Heart right ventricle (tissue), 16 donors: ENCODE results near the gene MAP1S. TPM values are rescaled to one million over a fixed set of nuclear protein-coding genes. Genes with fewer than 3 reads are reported as not detected.

Source experiments
- ATAC-seq, 8 donors: fragments of 200-7000 bp; cut with Tn5 transposase; one replicate each; pipeline ENCODE4 v1.9.1; 2020; ENCODE audit warnings: mild to moderate bottlenecking in 8 of 8, moderate library complexity in 8 of 8, moderate number of reproducible peaks in 1 of 8
- DNase-seq, 2 donors: peaks; one replicate each; pipeline ENCODE4 v3.0.0-alpha.2; 2020
- H3K27ac ChIP-seq, 10 donors: fragments of 200-600 bp; sonication (generic) in 2 of 10; one replicate each; pipeline versions ENCODE4 v1.5.0 to v1.8.0; 2020 to 2022; ENCODE audit warnings: mild to moderate bottlenecking in 3 of 10
- H3K27me3 ChIP-seq, 7 donors: fragments of 200-600 bp; one replicate each; pipeline ENCODE4 v1.8.0; 2021 to 2022; ENCODE audit warnings: mild to moderate bottlenecking in 2 of 7
- H3K36me3 ChIP-seq, 9 donors: fragments of 200-600 bp; sonication (generic) in 1 of 9; one replicate each; pipeline versions ENCODE4 v1.5.0 to v1.8.0; 2020 to 2022; ENCODE audit warnings: mild to moderate bottlenecking in 2 of 9
- H3K4me1 ChIP-seq, 9 donors: fragments of 200-600 bp; sonication (generic) in 1 of 9; one replicate each; pipeline versions ENCODE4 v1.5.0 to v1.8.0; 2020 to 2022; ENCODE audit warnings: mild to moderate bottlenecking in 4 of 9
- H3K4me3 ChIP-seq, 10 donors: fragments of 200-600 bp; sonication (generic) in 2 of 10; one replicate each; pipeline versions ENCODE4 v1.5.0 to v1.8.0; 2020 to 2022; ENCODE audit warnings: mild to moderate bottlenecking in 7 of 10, moderate library complexity in 2 of 10
- H3K9me3 ChIP-seq, 11 donors: fragments of 200-600 bp in 10 of 11; sonication (generic) in 2 of 11; one replicate each; pipeline versions ENCODE4 v1.5.0 to v1.8.0; 2013 to 2022; ENCODE audit warnings: mild to moderate bottlenecking in 2 of 11, control low read depth in 1 of 11, moderate library complexity in 1 of 11
- WGBS, 2 donors: extraction: QIAGEN DNeasy Blood & Tissue Kit; methylation state at CpG; one replicate each; pipeline ENCODE4 v1.1.7; 2013; ENCODE audit warnings: inconsistent platforms in 1 of 2; 5-methylcytosine and 5-hydroxymethylcytosine counted together
- intact Hi-C, 10 donors: fragments of 100-400 bp; cut with DNase I; formaldehyde crosslinking; loops; one replicate each; pipeline versions ENCODE4 v1.11.1 to v1.14.2; 2022
- polyA plus RNA-seq, 2 donors: library from polyadenylated mRNA; stranded (reverse); fragments of 200-250 nt; gene quantifications; one replicate each; pipeline ENCODE4 v1.2.3, GENCODE V29; 2013
- total RNA-seq, 10 donors: library from RNA; stranded (reverse); fragmentation: NEBNext Ultra II Directional in 3 of 10; extraction: Animal tissue kit (Norgen Biotek cat#: 25700) in 3 of 10; gene quantifications; one replicate each; pipeline versions ENCODE4 v1.2.1 to v1.2.4, GENCODE V29; 2021 to 2023
- TF ChIP-seq, protein P1 (sequence below), 9 donors: fragments of 200-600 bp; sonication (generic) in 2 of 9; IDR thresholded peaks; one replicate each; pipeline versions ENCODE4 v1.5.0 to v1.8.0; 2021 to 2022; ENCODE audit warnings: antibody characterized with exemption in 9 of 9, mild to moderate bottlenecking in 5 of 9, moderate library complexity in 1 of 9
- donor health status: Arrhythmogenic right ventricular cardiomyopathy.
- donor health status: ischemic (EF 13 %, LVEDD 7.1; RV severe dilation, severe dysfunction).
- donor health status: healthy with polysubstance abuse.
- donor health status: DM: no; HTN: yes; CAD: no.
- donor health status: DM: no; HTN: no; CAD: no.
- donor health status: ischemic (EF 25% LVEDD 6.9; RV normal size, moderate dysfunction).
- donor health status: ischemic (EF 25% LVEDD 5.7; RV mildly dilated, moderate dysfunction).
- donor health status: healthy.
- donor health status: DM: yes; HTN: yes; CAD: no.
- donor health status: Ischemic cardiomyopathy.
- donor health status: ischemic (EF 35%, LVEDD 5.7; RV mildly dilated, moderate dysfunction).
- donor health status: nonischemic (EF 11% LVEDD 7.7; RV severe dilation, severe dysfunction).
- donor health status: DM: yes; HTN: yes; CAD: no.
- donor health status: PGD.
- donor health status: ischemic (EF 29% LVEDD 5.4; RV normal size, mild dysfunction).
- donor health status: nonischemic (EF 23%, LVEDD 6.1; RV moderate dilation, normal function).

The MAP1S gene
- total and polyA plus RNA-seq, 12 donors: 20.4 to 48.7 (median 26.8) TPM

DNA sequence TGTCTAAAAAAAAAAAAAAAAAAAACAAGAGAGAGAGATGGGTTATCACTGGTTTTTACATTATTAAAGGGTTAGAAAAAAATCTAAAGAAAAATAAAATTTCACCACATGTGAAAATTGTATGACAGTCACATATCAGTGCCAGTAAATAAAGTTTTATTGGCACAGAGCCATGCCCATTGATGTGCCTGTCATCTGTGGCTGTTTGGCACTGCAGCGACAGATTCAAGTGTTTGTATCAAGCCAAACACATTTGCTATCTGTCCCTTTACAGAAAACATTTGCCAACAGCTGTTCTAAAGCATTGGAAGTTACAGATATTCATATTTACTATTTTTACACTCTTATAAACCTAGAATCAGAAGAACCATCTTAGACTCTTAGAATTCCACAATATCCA, 48.3 kb downstream of the MAP1S start:
- H3K36me3 ChIP-seq: peaks cover 0 to 26% (median 0%) of the 10 kb centered on the region in 9 donors
- intact Hi-C loops: loop anchor here in 9 of 10 donors (2.0 to 10.0 kb wide), 4 partner anchors 63 to 313 kb away; no protein-coding TSS in a partner anchor
- no peak for ATAC-seq
- no peaks in the 10 kb centered on the region for H3K9me3 ChIP-seq
- no peak overlapping the region for H3K4me3 ChIP-seq
- DNase-seq: no peak
- peaks cover 0 to 7% (median 0%) of the 10 kb centered on the region in 7 donors for H3K27me3 ChIP-seq
- peaks cover 0 to 13% (median 6%) of the 10 kb centered on the region in 9 donors for H3K4me1 ChIP-seq
- 28 to 47% methylated on average over 1 of the region's 1 CpG for WGBS, 2 donors
- H3K27ac ChIP-seq: no peak overlapping the region
- TF ChIP-seq, protein P1, sequence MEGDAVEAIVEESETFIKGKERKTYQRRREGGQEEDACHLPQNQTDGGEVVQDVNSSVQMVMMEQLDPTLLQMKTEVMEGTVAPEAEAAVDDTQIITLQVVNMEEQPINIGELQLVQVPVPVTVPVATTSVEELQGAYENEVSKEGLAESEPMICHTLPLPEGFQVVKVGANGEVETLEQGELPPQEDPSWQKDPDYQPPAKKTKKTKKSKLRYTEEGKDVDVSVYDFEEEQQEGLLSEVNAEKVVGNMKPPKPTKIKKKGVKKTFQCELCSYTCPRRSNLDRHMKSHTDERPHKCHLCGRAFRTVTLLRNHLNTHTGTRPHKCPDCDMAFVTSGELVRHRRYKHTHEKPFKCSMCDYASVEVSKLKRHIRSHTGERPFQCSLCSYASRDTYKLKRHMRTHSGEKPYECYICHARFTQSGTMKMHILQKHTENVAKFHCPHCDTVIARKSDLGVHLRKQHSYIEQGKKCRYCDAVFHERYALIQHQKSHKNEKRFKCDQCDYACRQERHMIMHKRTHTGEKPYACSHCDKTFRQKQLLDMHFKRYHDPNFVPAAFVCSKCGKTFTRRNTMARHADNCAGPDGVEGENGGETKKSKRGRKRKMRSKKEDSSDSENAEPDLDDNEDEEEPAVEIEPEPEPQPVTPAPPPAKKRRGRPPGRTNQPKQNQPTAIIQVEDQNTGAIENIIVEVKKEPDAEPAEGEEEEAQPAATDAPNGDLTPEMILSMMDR (IDR thresholded peaks at IDR 0.05): no peak

DNA sequence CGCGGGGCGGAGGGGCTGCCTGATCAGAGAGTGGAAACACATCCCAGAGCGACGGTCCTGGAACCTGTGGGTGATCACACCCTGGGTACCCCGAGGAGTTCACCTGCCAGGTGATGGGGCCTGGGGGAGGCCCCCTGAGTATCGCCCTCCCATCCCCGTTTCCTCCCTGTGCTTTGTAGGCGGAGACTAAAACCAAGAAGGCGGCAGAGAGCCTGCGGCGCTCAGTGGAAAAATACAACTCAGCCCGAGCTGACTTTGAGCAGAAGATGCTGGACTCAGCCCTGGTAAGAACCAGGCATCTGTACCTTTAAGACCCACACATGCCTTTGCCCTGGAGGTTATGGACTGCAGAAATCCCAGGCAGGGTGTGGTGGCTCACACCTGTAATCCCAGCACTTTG, 51.3 kb downstream of the MAP1S start:
- no peak overlapping the region for H3K27ac ChIP-seq
- no peaks in the 10 kb centered on the region for H3K9me3 ChIP-seq
- intact Hi-C loops: loop anchor here in 4 of 10 donors (10.0 kb wide), 4 partner anchors 166 to 316 kb away; no protein-coding TSS in a partner anchor
- DNase-seq (no peak), ATAC-seq (no peak)
- WGBS, 2 donors: 71 to 72% methylated on average over 13 of the region's 13 CpGs
- no peak overlapping the region for H3K4me3 ChIP-seq
- peaks cover 0 to 15% (median 0%) of the 10 kb centered on the region in 7 donors for H3K27me3 ChIP-seq
- peaks cover 0 to 9% (median 6%) of the 10 kb centered on the region in 9 donors for H3K4me1 ChIP-seq
- peaks cover 0 to 22% (median 0%) of the 10 kb centered on the region in 9 donors for H3K36me3 ChIP-seq
- TF ChIP-seq, protein P1 (IDR thresholded peaks at IDR 0.05): no peak

DNA sequence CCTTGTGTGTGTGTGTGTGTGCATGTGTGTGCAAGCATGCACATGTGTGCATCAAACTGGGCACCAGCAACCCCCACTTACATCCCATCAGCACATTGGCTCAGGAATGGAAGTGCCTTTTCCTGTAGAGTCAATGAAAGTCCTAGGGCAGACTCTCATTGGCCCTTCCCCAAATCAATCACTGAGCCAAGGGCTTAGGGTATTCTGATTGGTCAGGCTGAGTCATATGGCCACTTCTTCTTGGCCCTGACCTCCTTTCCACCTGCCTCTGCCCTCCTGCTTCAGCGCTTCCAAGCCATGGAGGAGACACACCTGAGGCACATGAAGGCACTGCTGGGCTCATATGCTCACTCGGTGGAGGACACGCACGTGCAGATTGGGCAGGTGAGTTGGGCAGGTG, 52.9 kb downstream of the MAP1S start:
- WGBS, 2 donors: 94 to 96% methylated on average over 4 of the region's 4 CpGs

DNA sequence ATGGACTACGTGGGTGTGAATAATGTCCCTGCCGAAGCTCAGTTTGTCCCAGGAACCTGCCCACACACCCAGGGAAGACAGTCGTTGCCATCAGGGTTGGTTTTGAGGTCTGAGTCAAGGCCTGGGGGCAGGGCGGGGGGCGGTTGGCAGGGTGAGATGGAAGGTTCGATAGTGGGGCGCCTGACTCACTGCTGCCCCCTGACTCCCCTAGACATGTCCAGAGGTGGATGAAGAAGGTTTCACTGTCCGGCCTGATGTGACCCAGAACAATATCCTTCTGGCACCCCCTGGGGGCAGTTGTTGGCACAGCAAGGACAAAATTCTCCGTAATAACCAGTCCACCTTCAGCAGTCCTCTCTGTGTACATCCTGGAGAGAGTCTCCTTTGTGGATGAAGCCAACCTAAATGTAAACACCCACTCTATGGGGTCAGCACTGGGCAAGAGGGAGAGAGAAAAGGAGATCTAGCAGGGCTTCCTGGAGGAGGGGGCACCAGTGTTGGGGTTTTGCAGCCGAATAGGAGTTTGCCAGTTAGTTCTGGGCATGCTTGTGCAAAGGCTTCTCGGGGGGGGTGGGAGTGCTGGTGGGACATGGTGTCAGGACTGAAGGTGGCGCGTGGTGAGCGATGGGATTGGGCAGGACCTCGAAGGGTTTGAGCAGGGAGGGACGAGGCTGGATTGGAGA, 56.1 kb downstream of the MAP1S start:
- 55 to 58% methylated on average over 16 of the region's 16 CpGs for WGBS, 2 donors

More for the DNA sequence above, 52.9 kb downstream of the MAP1S start:
- peaks cover 0 to 30% (median 12%) of the 10 kb centered on the region in 7 donors for H3K27me3 ChIP-seq
- ATAC-seq: no peak
- no peak overlapping the region for H3K4me3 ChIP-seq
- no peaks in the 10 kb centered on the region for H3K9me3 ChIP-seq
- no peak for DNase-seq
- TF ChIP-seq, protein P1 (IDR thresholded peaks at IDR 0.05): no peak
- no peak overlapping the region for H3K27ac ChIP-seq
- H3K4me1 ChIP-seq: no peaks in the 10 kb centered on the region
- H3K36me3 ChIP-seq: peaks cover 0 to 14% (median 0%) of the 10 kb centered on the region in 9 donors
- intact Hi-C loops: loop anchor here in 4 of 10 donors (10.0 kb wide), 4 partner anchors 167 to 317 kb away; no protein-coding TSS in a partner anchor

More for the DNA sequence above, 56.1 kb downstream of the MAP1S start:
- TF ChIP-seq, protein P1 (IDR thresholded peaks at IDR 0.05): peak in 7 of 9 donors; percentile 29 to 56 (median 44)
- no peak overlapping the region for H3K27ac ChIP-seq
- peaks cover 0 to 10% (median 5%) of the 10 kb centered on the region in 9 donors for H3K4me1 ChIP-seq
- ATAC-seq (no peak), DNase-seq (no peak)
- H3K27me3 ChIP-seq: peaks cover 9 to 61% (median 39%) of the 10 kb centered on the region in 7 donors
- H3K9me3 ChIP-seq: no peaks in the 10 kb centered on the region
- no peak overlapping the region for H3K4me3 ChIP-seq
- intact Hi-C loops: loop anchor here in 4 of 10 donors (5.0 to 10.0 kb wide), 5 partner anchors 58 to 321 kb away; partner anchors contain the start of gene MAP1S (in 1 of the 4)
- peaks cover 0 to 14% (median 0%) of the 10 kb centered on the region in 9 donors for H3K36me3 ChIP-seq
